Erythroblast (primary cell): Measurements from ENCODE around the gene HNF1A.
"Not testable (repeated sequence)": the region's sequence is repeated elsewhere in the genome, so short reads cannot be mapped to it uniquely, and the experiment has no call there.

ENCODE experiments used
- GATA1 ChIP-seq: IDR thresholded peaks from 2 replicates; pipeline ENCODE4 v1.6.1; 2011; ENCODE audit warnings: low read depth, mild to moderate bottlenecking, control low read depth, low read length, moderate library complexity
- POLR2A ChIP-seq: IDR thresholded peaks from 2 replicates; pipeline ENCODE4 v1.6.1; 2011; ENCODE audit warnings: mild to moderate bottlenecking, low read length

GRCh38 chr12:120950260-120950799, 28.0 kb upstream of the HNF1A start:
- not testable (repeated sequence) for TF ChIP-seq POLR2A, GATA1
